Stomach (tissue), 4 donors: Measurements from ENCODE around the gene TAC1.

Experiments
- CTCF ChIP-seq, 7 experiments: fragments of 450-650 bp in 4 of 7; fragments of 200-600 bp in 3 of 7; sonication (generic) in 3 of 7; IDR thresholded peaks; one replicate each; pipeline ENCODE4 v1.5.1; 2016 to 2019; ENCODE audit warnings: antibody characterized with exemption in 7 of 7, control low read depth in 2 of 7, mild to moderate bottlenecking in 1 of 7
- EP300 ChIP-seq: sonication (generic); formaldehyde crosslinking; IDR thresholded peaks from one replicate; pipeline ENCODE4 v1.6.1; 2017; ENCODE audit warnings: antibody characterized with exemption
- POLR2A ChIP-seq, 4 donors: fragments of 450-650 bp; IDR thresholded peaks; one replicate each; pipeline ENCODE4 v1.6.1; 2016; ENCODE audit warnings: antibody characterized with exemption in 4 of 4, control low read depth in 2 of 4, mild to moderate bottlenecking in 1 of 4, moderate library complexity in 1 of 4
- POLR2AphosphoS5 ChIP-seq, 3 donors: sonication (generic); formaldehyde crosslinking; IDR thresholded peaks; one replicate each; pipeline ENCODE4 v1.6.1; 2016; ENCODE audit warnings: antibody characterized with exemption in 3 of 3

GRCh38 chr7:97693586-97693985 is 38.3 kb upstream of the TAC1 start:
- TF ChIP-seq CTCF (IDR thresholded peaks at IDR 0.05): no peak
- TF ChIP-seq POLR2AphosphoS5 (IDR thresholded peaks at IDR 0.05): no peak
- TF ChIP-seq EP300: no peak
- no peak for TF ChIP-seq POLR2A (IDR thresholded peaks at IDR 0.05)
